ENCODE measurements around the gene RCCD1. TPM values are rescaled to one million over a fixed set of nuclear protein-coding genes. Genes with fewer than 3 reads are reported as not detected.

Gene RCCD1
- total RNA-seq, 2 donors from 2014 or later: 26.2 to 27.6 TPM

GRCh38 chr15:90939756-90940155, 14.9 kb upstream of the RCCD1 start:
- Mint-ChIP-seq H3K4me1 (ENCODE audit: low read depth) (peaks cover 16% of the 10 kb centered on the region), H3K9me3 (no peaks in the 10 kb centered on the region), H3K27me3 (ENCODE audit: low read depth) (no peaks in the 10 kb centered on the region), H3K27ac (no peak overlapping the region), H3K4me3 (no peak overlapping the region), H3K36me3 (ENCODE audit: insufficient read depth in 2 of 2) (peaks cover 4 to 22% of the 10 kb centered on the region in 2 donors)
- no peak for DNase-seq
- ATAC-seq (replicated peaks in 1 of 2): no peak

GRCh38 chr15:90941038-90941437, 13.6 kb upstream of the RCCD1 start:
- Mint-ChIP-seq H3K36me3 (ENCODE audit: insufficient read depth in 2 of 2) (peaks cover 4 to 22% of the 10 kb centered on the region in 2 donors), H3K27me3 (ENCODE audit: low read depth) (no peaks in the 10 kb centered on the region), H3K4me3 (no peak overlapping the region), H3K4me1 (ENCODE audit: low read depth) (peaks cover 10% of the 10 kb centered on the region), H3K9me3 (no peaks in the 10 kb centered on the region), H3K27ac (no peak overlapping the region)
- no peak for ATAC-seq (replicated peaks in 1 of 2)
- DNase-seq: no peak

- Mint-ChIP-seq H3K27me3 (ENCODE audit: low read depth) (no peaks in the 10 kb centered on the region), H3K4me1 (ENCODE audit: low read depth) (no peaks in the 10 kb centered on the region), H3K36me3 (ENCODE audit: insufficient read depth in 2 of 2) (peaks cover 4 to 15% of the 10 kb centered on the region in 2 donors), H3K27ac (no peak overlapping the region), H3K4me3 (no peak overlapping the region), H3K9me3 (no peaks in the 10 kb centered on the region)
- ATAC-seq (replicated peaks in 1 of 2) (no peak), DNase-seq (no peak)
Observed at GRCh38 chr15:90942354-90943120, 12.1 kb upstream of the RCCD1 start.

GRCh38 chr15:90945091-90945490, 9.6 kb upstream of the RCCD1 start:
- peaks cover 2 to 19% of the 10 kb centered on the region in 2 donors for H3K36me3 Mint-ChIP-seq (ENCODE audit: insufficient read depth in 2 of 2)
- no peaks in the 10 kb centered on the region for H3K9me3 Mint-ChIP-seq
- H3K27me3 Mint-ChIP-seq (ENCODE audit: low read depth): no peaks in the 10 kb centered on the region

GRCh38 chr15:90946538-90946937, 8.1 kb upstream of the RCCD1 start:
- no peak for DNase-seq
- H3K36me3 Mint-ChIP-seq (ENCODE audit: insufficient read depth in 2 of 2): peaks cover 0 to 14% of the 10 kb centered on the region in 2 donors
- H3K27me3 Mint-ChIP-seq (ENCODE audit: low read depth): no peaks in the 10 kb centered on the region
- no peak overlapping the region for H3K4me3 Mint-ChIP-seq
- H3K9me3 Mint-ChIP-seq: no peaks in the 10 kb centered on the region
- ATAC-seq (replicated peaks in 1 of 2): no peak
- no peak overlapping the region for H3K27ac Mint-ChIP-seq
- H3K4me1 Mint-ChIP-seq (ENCODE audit: low read depth): no peaks in the 10 kb centered on the region

More at GRCh38 chr15:90945091-90945490, 9.6 kb upstream of the RCCD1 start:
- DNase-seq (no peak), ATAC-seq (replicated peaks in 1 of 2) (no peak)
- H3K27ac Mint-ChIP-seq: no peak overlapping the region
- H3K4me3 Mint-ChIP-seq: no peak overlapping the region
- H3K4me1 Mint-ChIP-seq (ENCODE audit: low read depth): no peaks in the 10 kb centered on the region

- Mint-ChIP-seq H3K27ac (no peak overlapping the region), H3K27me3 (ENCODE audit: low read depth) (no peaks in the 10 kb centered on the region), H3K4me3 (no peak overlapping the region), H3K9me3 (no peaks in the 10 kb centered on the region), H3K36me3 (ENCODE audit: insufficient read depth in 2 of 2) (peaks cover 2 to 18% of the 10 kb centered on the region in 2 donors), H3K4me1 (ENCODE audit: low read depth) (no peaks in the 10 kb centered on the region)
- DNase-seq: no peak
- ATAC-seq (replicated peaks in 1 of 2): no peak
Observed at GRCh38 chr15:90946941-90947576, 7.6 kb upstream of the RCCD1 start.

- no peak for DNase-seq
- H3K4me3 Mint-ChIP-seq: no peak overlapping the region
- no peaks in the 10 kb centered on the region for H3K27me3 Mint-ChIP-seq (ENCODE audit: low read depth)
- peaks cover 4 to 20% of the 10 kb centered on the region in 2 donors for H3K36me3 Mint-ChIP-seq (ENCODE audit: insufficient read depth in 2 of 2)
- H3K4me1 Mint-ChIP-seq (ENCODE audit: low read depth): no peaks in the 10 kb centered on the region
- H3K27ac Mint-ChIP-seq: no peak overlapping the region
- H3K9me3 Mint-ChIP-seq: no peaks in the 10 kb centered on the region
- no peak for ATAC-seq (replicated peaks in 1 of 2)
Observed at GRCh38 chr15:90947577-90948357, 6.9 kb upstream of the RCCD1 start.

- H3K4me3 Mint-ChIP-seq: no peak overlapping the region
- H3K27me3 Mint-ChIP-seq (ENCODE audit: low read depth): no peaks in the 10 kb centered on the region
- ATAC-seq (replicated peaks in 1 of 2): no peak
- H3K9me3 Mint-ChIP-seq: no peaks in the 10 kb centered on the region
- peaks cover 5 to 20% of the 10 kb centered on the region in 2 donors for H3K36me3 Mint-ChIP-seq (ENCODE audit: insufficient read depth in 2 of 2)
- no peak for DNase-seq
- no peak overlapping the region for H3K27ac Mint-ChIP-seq
- H3K4me1 Mint-ChIP-seq (ENCODE audit: low read depth): no peaks in the 10 kb centered on the region
Observed at GRCh38 chr15:90948506-90948905, 6.2 kb upstream of the RCCD1 start.

GRCh38 chr15:90949979-90950675, 4.6 kb upstream of the RCCD1 start:
- H3K27me3 Mint-ChIP-seq (ENCODE audit: low read depth): no peaks in the 10 kb centered on the region
- H3K4me1 Mint-ChIP-seq (ENCODE audit: low read depth): peaks cover 10% of the 10 kb centered on the region
- peaks cover 5 to 16% of the 10 kb centered on the region in 2 donors for H3K36me3 Mint-ChIP-seq (ENCODE audit: insufficient read depth in 2 of 2)
- no peak overlapping the region for H3K27ac Mint-ChIP-seq
- DNase-seq (no peak), ATAC-seq (replicated peaks in 1 of 2) (no peak)
- H3K4me3 Mint-ChIP-seq: no peak overlapping the region
- no peaks in the 10 kb centered on the region for H3K9me3 Mint-ChIP-seq

- H3K27me3 Mint-ChIP-seq (ENCODE audit: low read depth): no peaks in the 10 kb centered on the region
- peaks cover 10% of the 10 kb centered on the region for H3K4me1 Mint-ChIP-seq (ENCODE audit: low read depth)
- no peaks in the 10 kb centered on the region for H3K9me3 Mint-ChIP-seq
- H3K27ac Mint-ChIP-seq: no peak overlapping the region
- H3K4me3 Mint-ChIP-seq: no peak overlapping the region
- ATAC-seq (replicated peaks in 1 of 2): no peak
- H3K36me3 Mint-ChIP-seq (ENCODE audit: insufficient read depth in 2 of 2): peaks cover 5 to 16% of the 10 kb centered on the region in 2 donors
- no peak for DNase-seq
Observed at GRCh38 chr15:90950676-90951075, 4.0 kb upstream of the RCCD1 start.

GRCh38 chr15:90952901-90953677, 1.6 kb upstream of the RCCD1 start:
- peaks cover 10% of the 10 kb centered on the region for H3K4me1 Mint-ChIP-seq (ENCODE audit: low read depth)
- H3K27me3 Mint-ChIP-seq (ENCODE audit: low read depth): no peaks in the 10 kb centered on the region
- no peaks in the 10 kb centered on the region for H3K9me3 Mint-ChIP-seq
- no peak overlapping the region for H3K4me3 Mint-ChIP-seq
- peaks cover 8 to 13% of the 10 kb centered on the region in 2 donors for H3K36me3 Mint-ChIP-seq (ENCODE audit: insufficient read depth in 2 of 2)
- ATAC-seq (replicated peaks in 1 of 2) (no peak), DNase-seq (no peak)
- no peak overlapping the region for H3K27ac Mint-ChIP-seq

Measured in activated T-cell treated with anti-CD3 and anti-CD28 coated beads, Interleukin-2, amount 50 U/mL, for 72 hours (primary cell).